AG04450 (cell line): Measurements from ENCODE around the gene ARHGEF2. TPM values are rescaled to one million over a fixed set of nuclear protein-coding genes. Genes with fewer than 3 reads are reported as not detected.
"Not testable (repeated sequence)": the region's sequence is repeated elsewhere in the genome, so short reads cannot be mapped to it uniquely, and the experiment has no call there.

Source experiments
- CTCF ChIA-PET: fragments of 300-600, 350-600 bp; formaldehyde crosslinking; extraction: SDS; loops from one replicate; lab custom pipeline; 2022; ENCODE audit warnings: antibody characterized with exemption, inconsistent platforms; lab: Charles Lee
- POLR2A ChIA-PET: fragments of 350-600 bp; formaldehyde crosslinking; extraction: SDS; loops from one replicate; lab custom pipeline; 2021; ENCODE audit warnings: antibody characterized with exemption, inconsistent platforms; lab: Yijun Ruan, JAX
- DNase-seq: peaks from one replicate; pipeline ENCODE4 v3.0.0-alpha.2; 2011; ENCODE audit warnings: low read depth, low spot score
- H3K27ac ChIP-seq: one replicate; pipeline ENCODE4 v1.5.1; 2012; ENCODE audit warnings: low read depth, low read length, control low read depth
- H3K27me3 ChIP-seq: one replicate; pipeline ENCODE4 v1.6.0; 2012; ENCODE audit warnings: low read length; ENCODE audit not compliant: control insufficient read depth, insufficient read depth
- H3K4me3 ChIP-seq: 2 replicates; pipeline ENCODE4 v1.5.1; 2011; ENCODE audit warnings: mild to moderate bottlenecking, low read depth, low read length, control low read depth
- H3K9me3 ChIP-seq: 2 replicates; pipeline ENCODE4 v1.5.1; 2012; ENCODE audit warnings: low read length; ENCODE audit not compliant: control insufficient read depth, insufficient read depth
- polyA plus RNA-seq: library from polyadenylated mRNA; depleted of rRNA; stranded (reverse); fragments of >200 nt; gene quantifications from 2 replicates; pipeline ENCODE4 v1.2.3, GENCODE V29; 2011
- TF ChIP-seq, protein P1 (sequence below): IDR thresholded peaks from 2 replicates; pipeline ENCODE4 v1.5.1; 2011; ENCODE audit warnings: low read depth, low read length, control low read depth, inconsistent platforms

Gene ARHGEF2
- polyA plus RNA-seq, 1 experiment: 128 TPM

DNA sequence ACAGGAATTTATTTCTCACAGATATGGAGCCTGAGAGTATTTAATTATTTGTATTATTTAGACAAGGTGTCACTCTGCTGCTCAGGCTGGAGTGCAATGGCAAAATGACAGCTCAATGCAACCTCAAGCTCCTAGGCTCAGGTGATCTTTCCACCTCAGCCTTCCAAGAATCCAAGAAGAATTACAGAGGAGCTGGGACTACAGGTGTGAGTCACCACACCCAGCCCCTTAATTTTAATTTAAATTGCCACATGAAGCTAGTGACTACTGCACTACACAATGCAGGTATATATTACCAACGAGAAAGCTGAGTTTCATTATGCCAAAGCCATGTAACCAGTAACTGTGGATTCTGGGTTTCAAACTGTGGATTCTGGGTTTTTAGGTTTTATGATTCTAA lies 46.3 kb downstream of the ARHGEF2 start:
- CTCF ChIA-PET: interaction anchor here (1.1 to 2.5 kb wide), 4 partner anchors 58 to 682 kb away, joined by 3 to 12 read pairs (median 4); no protein-coding TSS in a partner anchor

DNA sequence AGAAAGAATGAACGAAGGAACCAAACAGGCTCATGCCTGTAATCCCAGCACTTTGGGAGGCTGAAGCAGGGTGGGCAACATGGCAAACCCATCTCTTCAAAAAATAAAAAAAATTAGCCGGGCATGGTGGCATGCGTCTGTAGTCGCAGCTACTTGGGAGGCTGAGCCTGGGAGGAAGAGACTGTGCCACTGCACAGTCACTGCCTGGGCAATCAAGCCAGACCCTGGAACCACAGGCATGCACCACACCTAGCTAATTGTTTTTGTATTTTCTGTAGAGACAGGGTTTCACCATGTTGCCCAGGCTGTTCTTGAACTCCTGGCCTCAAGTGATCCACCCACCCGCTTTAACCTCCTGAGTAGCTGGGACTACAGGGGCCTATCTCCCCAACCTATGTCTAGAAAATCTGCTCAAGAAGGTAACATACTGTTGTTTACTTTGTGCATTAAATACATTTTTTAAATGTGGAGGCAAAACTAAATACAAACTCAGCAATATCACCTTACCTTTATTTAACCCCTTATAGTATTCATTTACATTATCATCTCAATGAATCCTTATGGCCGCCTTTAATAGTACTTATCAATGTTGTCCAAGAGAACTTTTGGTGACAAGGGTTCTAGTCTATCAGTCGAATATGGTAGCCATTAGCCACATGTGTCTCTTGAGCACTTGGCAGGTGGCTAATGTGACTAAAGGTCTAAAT lies 46.9 kb downstream of the ARHGEF2 start:
- TF ChIP-seq, protein P1, sequence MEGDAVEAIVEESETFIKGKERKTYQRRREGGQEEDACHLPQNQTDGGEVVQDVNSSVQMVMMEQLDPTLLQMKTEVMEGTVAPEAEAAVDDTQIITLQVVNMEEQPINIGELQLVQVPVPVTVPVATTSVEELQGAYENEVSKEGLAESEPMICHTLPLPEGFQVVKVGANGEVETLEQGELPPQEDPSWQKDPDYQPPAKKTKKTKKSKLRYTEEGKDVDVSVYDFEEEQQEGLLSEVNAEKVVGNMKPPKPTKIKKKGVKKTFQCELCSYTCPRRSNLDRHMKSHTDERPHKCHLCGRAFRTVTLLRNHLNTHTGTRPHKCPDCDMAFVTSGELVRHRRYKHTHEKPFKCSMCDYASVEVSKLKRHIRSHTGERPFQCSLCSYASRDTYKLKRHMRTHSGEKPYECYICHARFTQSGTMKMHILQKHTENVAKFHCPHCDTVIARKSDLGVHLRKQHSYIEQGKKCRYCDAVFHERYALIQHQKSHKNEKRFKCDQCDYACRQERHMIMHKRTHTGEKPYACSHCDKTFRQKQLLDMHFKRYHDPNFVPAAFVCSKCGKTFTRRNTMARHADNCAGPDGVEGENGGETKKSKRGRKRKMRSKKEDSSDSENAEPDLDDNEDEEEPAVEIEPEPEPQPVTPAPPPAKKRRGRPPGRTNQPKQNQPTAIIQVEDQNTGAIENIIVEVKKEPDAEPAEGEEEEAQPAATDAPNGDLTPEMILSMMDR: no peak
- no peak for DNase-seq
- POLR2A ChIA-PET: no interaction called here
- no peak overlapping the region for H3K27ac ChIP-seq
- no peaks in the 10 kb centered on the region for H3K27me3 ChIP-seq
- H3K9me3 ChIP-seq: no peaks in the 10 kb centered on the region; the same call in 1 of the 2 replicates
- CTCF ChIA-PET: interaction anchor here (1.2 to 1.7 kb wide), 3 partner anchors 58 to 682 kb away, joined by 4 to 6 read pairs (median 5); no protein-coding TSS in a partner anchor
- peak overlapping the region; percentile 43 for H3K4me3 ChIP-seq

More for the DNA sequence above, 46.3 kb downstream of the ARHGEF2 start:
- Histone ChIP-seq H3K4me3 (peak overlapping the region; percentile 43), H3K27me3 (no peaks in the 10 kb centered on the region), H3K27ac (no peak overlapping the region), H3K9me3 (no peaks in the 10 kb centered on the region; the same call in 1 of the 2 replicates)
- DNase-seq: no peak
- TF ChIP-seq, protein P1: no peak
- POLR2A ChIA-PET: no interaction called here

DNA sequence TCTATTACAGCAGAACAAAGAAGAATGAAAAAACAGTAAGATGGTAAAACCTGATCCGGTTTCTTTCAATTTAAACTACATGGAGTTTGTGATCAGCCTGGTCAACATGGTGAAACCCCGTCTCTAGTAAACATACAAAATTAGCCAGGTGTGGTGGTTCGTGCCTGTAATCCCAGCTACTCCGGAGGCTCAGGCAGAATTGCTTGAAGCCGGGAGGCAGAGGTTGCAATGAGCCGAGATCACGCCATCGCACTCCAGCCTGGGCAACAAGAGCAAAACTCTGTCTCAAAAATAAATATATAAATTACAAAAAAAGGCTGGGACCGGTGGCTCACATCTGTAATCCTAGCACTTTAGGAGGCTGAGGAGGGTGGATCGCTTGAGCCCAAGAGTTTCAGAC lies 47.6 kb downstream of the ARHGEF2 start:
- H3K27me3 ChIP-seq, POLR2A ChIA-PET, H3K27ac ChIP-seq, DNase-seq, H3K9me3 ChIP-seq: not testable (repeated sequence)
- H3K4me3 ChIP-seq: peak overlapping the region; percentile 34
- CTCF ChIA-PET: interaction anchor here (1.7 kb wide), 1 partner anchor 59 kb away, joined by 6 read pairs; no protein-coding TSS in a partner anchor

DNA sequence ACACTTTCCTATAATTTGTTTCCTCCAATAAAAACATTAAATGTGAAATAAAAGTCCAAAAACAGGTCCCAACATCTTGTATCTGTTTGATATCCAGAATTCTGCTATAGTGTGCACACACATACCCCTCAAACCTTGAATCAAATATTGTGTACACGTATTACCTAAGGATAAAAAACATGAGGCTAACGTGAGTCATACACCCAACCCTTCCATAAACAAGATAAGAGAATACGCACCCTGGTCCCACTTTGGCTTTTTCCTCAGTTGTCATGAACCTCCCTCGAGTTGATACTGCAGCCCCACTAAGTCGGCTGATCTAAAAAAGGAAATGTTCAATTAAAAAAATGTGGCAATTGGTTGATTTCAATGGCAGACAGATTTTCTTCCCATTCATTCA lies 49.3 kb downstream of the ARHGEF2 start:
- no peaks in the 10 kb centered on the region for H3K27me3 ChIP-seq
- ChIA-PET CTCF (no interaction called here), POLR2A (interaction anchor here (0.8 kb wide), 1 partner anchor 12 kb away, joined by 13 read pairs; no protein-coding TSS in a partner anchor)
- H3K27ac ChIP-seq: no peak overlapping the region
- H3K9me3 ChIP-seq: no peaks in the 10 kb centered on the region
- no peak for DNase-seq
- no peak overlapping the region for H3K4me3 ChIP-seq
- TF ChIP-seq, protein P1: no peak

DNA sequence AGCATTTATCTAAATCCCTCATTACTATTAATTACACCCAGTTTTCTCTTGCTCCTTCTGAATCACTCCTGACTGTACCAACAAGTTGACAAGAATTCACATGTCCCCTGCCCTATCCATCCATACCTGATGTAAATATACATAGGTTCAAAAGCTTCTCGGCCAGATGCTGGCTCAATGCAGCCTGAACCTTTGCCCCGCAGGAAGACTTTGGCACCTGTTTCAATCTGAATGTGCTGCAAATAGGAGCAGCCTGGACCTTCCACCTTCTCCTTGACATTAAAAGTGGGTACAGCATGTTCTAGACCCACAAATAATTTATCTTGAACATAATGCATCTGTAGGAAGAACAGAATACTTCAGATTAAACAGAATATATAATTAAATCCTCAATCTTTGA lies 52.8 kb downstream of the ARHGEF2 start:
- Histone ChIP-seq H3K27me3 (no peaks in the 10 kb centered on the region), H3K27ac (no peak overlapping the region), H3K9me3 (no peaks in the 10 kb centered on the region), H3K4me3 (no peak overlapping the region)
- TF ChIP-seq, protein P1: no peak
- DNase-seq: no peak
- ChIA-PET CTCF (no interaction called here), POLR2A (interaction anchor here (0.7 kb wide), 1 partner anchor 31 kb away, joined by 4 read pairs; no protein-coding TSS in a partner anchor)
